ENCODE data around the gene ZNF524.

Gene ZNF524

DNA sequence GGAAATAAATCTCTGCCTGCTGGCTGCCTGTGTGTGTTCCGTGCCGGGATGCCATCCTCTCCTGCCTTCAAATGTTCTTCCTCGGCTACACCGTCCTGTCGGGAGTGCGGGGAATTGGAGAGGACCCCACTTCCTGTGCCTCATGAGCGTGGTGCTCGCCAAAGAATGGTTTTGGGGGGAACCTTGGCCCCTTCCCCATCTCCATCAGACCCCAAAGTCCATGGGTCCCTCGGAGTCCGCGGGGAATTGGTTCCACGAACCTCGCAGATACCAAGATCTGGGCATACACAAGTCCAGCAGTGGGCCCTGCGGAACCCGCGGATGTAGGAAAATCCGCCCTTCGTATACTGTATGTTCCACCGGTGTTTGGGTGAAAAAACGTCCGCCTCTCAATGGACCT lies 3.0 kb downstream of the ZNF524 start:
- no peak for DNase-seq

DNA sequence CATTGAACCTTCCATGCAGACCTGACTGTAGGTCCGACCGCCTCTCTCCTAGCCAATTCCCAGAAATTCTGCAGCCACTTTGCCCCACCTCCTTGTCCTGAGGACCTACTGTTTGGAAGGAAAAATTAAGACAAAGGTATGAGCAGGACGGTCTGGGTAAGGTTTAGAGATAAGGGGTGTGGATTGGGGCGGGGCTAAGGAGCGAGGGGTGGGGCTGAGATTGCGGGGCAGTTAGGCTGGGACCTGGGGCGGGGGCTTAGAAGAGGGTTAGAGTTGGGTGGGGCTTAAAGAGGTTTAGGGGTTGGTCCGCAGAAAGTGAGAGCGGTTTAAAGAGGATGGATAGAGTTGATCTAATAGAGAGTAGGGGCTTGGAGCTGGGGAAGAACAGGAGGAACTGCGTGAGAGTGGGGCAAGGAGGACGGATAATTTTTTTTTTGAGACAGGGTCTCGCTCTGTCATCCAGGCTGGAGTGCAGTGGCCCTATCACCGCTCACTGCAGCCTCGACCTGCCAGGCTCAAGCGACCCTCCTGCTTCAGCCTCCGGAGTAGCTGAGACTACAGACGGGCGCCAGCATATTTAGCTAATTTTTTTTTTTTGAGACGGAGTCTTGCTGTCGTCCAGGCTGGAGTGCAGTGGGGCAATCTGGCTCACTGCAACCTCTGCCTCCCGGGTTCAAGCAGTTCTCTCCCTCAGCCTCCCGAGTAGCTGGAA lies 3.6 kb downstream of the ZNF524 start:
- no peak for DNase-seq

DNA sequence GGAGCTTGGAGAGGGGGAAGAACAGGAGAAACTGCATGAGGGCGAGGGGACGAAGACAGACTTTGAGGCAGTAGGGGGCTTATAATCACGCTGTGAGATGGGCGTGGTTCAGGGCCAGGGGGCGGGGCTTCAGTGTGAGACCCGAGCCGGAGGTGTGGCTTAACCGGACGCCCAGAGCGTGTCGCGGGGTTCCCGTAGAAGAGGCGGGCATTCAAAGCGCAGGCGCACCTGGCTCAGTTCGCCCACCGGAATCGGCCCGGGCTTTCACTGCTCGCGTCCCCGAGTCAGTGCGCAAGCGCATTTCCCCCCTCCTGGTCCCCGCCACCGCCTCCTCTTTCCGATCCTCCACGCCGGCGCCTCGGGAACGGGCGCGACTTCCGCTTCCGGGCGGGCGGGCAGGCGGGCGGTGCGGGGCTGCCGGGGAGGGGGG lies 5.1 kb downstream of the ZNF524 start:
- DNase-seq, result peak; percentile 97 to 99 (median 98)

DNA sequence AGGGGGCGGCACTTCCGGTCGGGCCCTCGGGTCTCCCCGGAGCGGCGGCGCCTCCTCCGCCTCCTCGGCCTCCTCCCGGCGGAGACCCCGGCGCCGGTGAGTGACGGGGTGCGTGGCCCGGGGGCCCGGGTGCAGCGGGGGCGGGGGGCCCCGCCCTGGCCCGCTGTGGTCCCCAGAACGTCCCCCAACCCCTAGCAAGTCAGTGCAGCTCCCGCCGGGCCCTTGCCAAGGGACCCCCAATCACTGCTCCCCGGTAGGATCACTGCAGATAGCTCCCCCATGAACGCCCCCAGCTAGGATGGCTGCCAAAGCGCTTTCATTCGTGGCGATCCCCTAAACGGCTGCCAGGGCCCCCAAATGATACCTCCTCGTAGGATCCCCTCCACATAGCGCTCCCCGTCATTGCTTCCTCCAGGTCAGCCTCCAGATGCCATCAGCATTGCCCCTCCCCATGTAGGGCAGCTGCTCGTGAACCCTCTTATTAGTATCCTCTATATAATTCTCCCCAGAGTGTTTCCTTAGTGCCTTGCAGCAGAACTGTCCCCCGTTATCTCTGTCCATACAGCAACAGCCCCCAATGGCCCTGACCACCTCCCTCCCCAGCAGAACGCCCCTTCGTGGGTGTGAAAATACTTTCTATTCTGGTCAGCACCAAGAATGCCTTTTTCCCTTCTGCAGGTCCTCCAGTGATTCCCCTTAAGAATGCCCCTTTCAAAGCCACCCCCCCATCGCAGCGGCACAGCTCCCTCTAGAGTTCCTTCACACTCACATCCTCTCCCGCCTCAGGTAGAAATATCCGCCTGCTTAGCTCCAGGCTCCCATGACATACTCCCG lies 5.8 kb downstream of the ZNF524 start, which contains the start of gene ZNF865:
Gene ZNF865, plus strand, starts transcription at position 11 of the 834 bp plus-strand sequence. CDS start 7,972 bp downstream, outside the sequence.
- peak; percentile 45 to 71 (median 59) for DNase-seq

- DNase-seq, result no peak
Observed at GRCh38 chr19:55606471-55606787, 6.3 kb downstream of the ZNF524 start.

GRCh38 chr19:55606817-55607216 lies 6.7 kb downstream of the ZNF524 start:
- DNase-seq, result no peak

DNA sequence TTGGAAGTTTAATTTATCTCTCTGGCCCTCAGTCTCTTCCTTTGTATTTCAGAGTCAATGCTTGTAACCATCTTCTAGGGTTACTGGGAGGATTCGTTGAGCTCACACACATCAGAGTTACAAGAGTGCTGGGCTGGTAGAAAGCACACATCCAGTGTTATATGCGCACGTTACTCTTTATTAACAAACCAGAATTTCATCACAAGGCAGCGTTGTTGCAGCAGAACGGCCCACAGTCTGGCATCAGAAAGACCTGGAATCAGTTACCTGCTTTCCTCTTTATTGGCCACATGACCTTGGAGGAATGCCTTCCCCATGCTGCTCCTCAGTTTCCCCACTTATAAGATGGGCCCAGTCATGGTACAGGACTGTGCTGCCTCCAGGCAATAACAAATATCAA lies 9.2 kb downstream of the ZNF524 start:
- DNase-seq, result no peak

GRCh38 chr19:55611300-55611982 lies 11.4 kb downstream of the ZNF524 start:
- no peak for DNase-seq

DNA sequence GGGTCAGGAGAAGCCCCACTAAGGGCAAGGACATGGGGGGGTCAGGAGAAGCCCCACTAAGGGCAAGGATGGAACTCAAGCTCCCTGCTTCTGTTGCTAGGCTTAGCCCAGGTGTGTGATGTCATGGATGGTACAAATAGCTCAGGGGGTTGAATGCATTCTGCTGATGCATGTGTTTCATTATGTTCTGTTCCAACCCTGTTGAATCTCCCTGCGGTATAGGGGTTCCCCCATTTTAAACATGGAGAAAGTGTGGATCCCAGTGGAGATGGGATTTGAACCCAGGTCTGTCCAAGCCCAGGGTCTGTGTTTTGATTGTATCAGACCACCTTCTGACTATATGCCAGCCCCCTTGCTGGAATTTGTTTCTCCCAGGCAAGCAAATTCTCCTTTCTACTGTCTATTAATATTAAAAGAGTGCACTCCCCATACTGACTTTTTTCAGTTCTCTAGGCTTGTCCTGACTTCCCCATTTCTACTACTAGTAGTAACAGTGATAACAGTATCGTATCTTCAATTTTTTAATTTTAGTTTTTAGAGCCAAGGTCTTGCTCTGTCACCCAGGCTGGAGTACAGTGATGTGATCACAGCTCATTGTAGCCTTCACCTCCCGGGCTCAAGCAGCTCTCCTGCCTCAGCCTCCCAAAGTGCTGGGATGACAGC lies 12.0 kb downstream of the ZNF524 start:
- DNase-seq, result no peak

- no peak for DNase-seq
Observed at GRCh38 chr19:55613396-55613795, 13.3 kb downstream of the ZNF524 start.

DNA sequence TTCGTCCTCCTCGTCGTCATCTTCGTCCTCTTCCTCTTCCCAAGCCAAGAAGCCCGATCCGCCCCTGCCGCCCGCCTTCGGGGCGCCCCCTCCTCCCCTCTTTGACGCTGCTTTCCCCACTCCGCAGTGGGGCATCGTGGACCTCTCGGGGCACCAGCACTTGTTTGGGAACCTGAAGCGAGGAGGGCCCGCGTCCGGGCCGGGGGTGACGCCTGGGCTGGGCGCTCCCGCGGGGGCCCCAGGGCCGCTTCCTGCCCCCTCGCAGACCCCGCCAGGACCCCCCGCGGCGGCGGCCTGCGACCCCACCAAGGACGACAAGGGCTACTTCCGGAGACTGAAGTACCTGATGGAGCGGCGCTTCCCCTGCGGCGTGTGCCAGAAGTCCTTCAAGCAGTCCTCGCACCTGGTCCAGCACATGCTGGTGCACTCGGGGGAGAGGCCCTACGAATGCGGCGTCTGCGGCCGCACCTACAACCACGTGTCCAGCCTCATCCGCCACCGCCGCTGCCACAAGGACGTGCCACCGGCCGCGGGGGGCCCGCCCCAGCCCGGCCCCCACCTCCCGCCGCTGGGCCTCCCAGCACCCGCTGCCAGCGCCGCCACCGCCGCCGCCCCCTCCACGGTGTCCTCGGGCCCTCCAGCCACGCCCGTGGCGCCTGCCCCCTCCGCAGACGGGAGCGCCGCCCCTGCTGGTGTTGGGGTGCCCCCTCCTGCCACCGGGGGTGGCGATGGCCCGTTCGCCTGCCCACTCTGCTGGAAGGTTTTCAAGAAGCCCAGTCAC lies 14.0 kb downstream of the ZNF524 start:
- no peak for DNase-seq

DNA sequence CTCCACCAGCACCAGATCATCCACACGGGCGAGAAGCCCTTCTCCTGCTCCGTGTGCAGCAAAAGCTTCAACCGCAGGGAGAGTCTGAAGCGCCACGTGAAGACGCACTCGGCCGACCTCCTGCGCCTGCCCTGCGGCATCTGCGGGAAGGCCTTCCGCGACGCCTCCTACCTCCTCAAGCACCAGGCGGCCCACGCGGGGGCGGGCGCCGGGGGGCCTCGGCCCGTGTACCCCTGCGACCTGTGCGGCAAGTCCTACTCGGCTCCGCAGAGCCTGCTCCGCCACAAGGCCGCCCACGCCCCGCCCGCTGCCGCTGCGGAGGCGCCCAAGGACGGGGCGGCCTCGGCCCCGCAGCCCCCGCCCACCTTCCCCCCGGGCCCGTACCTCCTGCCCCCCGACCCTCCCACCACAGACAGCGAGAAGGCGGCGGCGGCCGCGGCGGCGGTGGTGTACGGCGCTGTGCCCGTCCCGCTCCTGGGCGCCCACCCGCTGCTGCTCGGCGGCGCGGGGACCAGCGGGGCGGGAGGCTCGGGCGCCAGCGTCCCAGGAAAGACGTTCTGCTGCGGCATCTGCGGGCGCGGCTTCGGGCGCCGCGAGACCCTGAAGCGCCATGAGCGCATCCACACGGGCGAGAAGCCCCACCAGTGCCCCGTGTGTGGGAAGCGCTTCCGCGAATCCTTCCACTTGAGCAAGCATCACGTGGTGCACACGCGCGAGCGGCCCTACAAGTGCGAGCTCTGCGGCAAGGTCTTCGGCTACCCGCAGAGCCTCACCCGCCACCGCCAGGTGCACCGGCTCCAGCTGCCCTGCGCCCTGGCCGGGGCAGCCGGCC lies 14.8 kb downstream of the ZNF524 start:
- no peak for DNase-seq

DNA sequence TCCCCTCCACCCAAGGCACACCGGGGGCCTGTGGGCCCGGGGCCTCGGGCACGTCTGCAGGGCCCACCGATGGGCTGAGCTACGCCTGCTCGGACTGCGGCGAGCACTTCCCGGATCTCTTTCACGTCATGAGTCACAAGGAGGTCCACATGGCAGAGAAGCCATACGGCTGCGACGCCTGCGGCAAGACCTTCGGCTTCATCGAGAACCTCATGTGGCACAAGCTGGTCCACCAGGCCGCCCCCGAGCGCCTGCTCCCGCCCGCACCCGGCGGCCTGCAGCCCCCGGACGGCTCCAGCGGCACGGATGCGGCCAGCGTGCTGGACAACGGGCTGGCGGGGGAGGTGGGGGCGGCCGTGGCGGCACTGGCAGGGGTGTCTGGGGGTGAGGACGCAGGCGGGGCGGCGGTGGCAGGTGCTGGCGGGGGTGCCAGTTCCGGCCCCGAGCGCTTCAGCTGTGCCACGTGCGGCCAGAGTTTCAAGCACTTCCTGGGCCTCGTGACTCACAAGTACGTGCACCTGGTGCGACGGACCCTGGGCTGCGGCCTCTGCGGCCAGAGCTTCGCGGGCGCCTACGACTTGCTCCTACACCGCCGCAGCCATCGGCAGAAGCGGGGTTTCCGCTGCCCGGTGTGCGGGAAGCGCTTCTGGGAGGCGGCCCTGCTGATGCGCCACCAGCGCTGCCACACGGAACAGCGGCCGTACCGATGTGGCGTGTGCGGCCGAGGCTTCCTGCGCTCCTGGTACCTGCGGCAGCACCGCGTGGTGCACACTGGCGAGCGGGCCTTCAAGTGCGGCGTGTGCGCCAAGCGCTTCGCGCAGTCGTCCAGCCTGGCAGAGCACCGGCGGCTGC lies 15.7 kb downstream of the ZNF524 start:
- DNase-seq, result no peak

GRCh38 chr19:55616395-55616875 lies 16.3 kb downstream of the ZNF524 start:
- DNase-seq, result no peak

DNA sequence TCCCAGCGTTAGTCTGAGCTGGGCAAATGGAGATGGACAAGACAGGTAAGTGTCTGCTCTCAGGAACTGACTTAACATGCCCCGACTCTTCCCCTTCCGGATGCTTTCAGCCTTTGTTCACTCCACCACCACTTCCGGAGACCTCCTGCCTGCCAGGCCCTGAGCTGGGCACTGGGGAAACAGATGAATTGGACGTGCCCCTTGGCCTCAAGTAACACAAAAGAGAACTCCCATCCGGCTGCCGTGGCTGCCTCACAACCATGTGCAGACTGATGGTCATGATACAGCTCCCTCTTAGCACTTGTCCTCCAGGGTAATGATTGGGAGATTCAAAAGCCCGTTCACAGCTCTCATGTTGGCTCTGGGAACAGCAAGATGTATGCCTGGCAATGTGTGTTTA lies 17.3 kb downstream of the ZNF524 start:
- DNase-seq, result no peak

DNA sequence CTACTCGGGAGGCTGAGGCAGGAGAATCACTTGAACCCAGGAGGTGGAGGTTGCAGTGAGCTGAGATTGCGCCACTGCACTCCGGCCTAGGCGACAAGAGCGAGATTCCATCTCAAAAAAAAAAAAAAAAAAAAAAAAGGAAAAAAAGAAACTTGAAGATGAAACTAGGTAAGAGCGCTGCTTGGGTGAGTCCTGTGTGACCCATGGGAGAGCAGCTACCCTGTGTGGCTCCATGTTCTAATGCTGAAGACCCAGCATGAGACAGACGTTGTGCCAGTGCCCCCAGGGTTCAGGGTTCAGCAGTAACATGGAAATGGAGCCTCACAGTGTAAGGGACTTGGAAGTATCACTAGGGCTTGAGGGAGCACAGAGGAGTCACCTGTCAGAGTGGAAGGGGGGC lies 18.3 kb downstream of the ZNF524 start:
- no peak for DNase-seq

GRCh38 chr19:55619286-55619685 lies 19.2 kb downstream of the ZNF524 start:
- DNase-seq, result no peak

DNA sequence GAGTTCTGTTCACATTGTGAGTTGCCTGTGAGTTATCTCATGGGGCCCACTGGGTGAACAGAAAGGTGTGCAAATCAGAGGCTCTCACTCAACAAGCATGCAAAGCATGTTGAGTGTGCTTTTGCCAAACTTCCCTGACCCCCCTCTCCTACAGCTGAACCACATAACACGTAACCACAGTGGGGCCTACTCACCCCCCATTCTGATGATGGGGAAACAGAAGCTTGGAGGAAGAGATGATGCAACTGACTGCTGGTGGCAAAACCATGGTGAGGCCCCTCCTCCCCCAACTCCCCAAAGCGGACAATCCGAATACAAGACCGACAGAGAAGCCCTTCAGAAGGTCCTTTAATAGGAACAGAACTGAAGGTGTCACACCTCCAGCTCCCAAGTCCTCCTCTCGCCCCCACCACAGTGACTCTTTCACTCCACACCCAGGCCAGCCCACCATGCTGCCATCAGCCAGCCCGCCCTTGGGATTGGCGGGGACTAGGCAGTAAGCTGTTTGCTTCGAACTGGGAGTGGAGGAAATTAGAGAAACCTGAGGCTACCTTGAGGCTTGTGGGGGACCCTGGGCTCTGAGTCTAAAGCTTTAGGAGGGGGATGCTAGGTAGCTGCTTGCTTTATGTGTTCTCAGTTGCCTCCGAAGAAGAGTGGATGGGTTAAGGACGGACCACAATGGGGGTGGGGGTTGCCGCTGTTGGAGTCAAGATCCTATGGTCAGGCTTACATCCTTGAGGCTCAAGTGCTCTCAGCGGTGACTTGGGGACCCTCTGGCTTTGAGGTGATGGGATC lies 20.5 kb downstream of the ZNF524 start:
- DNase-seq, result peak in 1 of 5 experiments; percentile 35

DNA sequence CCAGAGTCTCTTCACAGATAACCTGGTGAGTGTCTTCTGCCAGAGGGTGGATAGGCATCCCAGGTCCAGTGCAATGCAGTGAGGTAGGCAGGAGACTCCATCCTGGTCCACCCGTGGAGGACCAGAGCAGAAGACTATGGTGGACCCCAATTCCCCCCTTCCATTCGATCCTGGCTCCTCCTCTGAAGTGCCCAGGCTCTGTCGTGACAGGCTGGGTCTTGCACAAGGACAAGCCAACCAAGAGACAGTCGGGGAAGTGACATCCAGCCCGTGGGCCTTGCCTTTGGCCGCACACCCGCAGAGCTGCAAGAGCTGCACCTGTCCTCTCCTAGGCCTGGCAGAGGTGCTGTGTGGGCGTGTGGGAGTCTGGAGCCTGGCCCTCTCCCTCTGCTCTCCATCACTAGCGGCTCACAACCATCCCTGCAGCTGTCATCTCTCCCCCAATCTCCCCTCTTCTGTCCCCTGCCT lies 21.2 kb downstream of the ZNF524 start:
- DNase-seq, result no peak

All from T-helper 2 cell (primary cell).